GM12878 (cell line): ENCODE data around the gene CCDC178. TPM values are rescaled to one million over a fixed set of nuclear protein-coding genes. Genes with fewer than 3 reads are reported as not detected.

ENCODE experiments used
- ATAC-seq: fragments of 200-7000 bp; cut with Tn5 transposase; 3 replicates; pipeline ENCODE4 v1.9.1; 2020; ENCODE audit warnings: mild to moderate bottlenecking, moderate library complexity
- BruUV-seq: library from RNA; stranded (reverse); fragments of 400-500 nt; replicated peaks from 2 replicates; lab custom pipeline; 2021; lab: Mats Ljungman, UMichigan
- CTCF ChIA-PET: fragments of 300-600 bp; sonication (Branson Sonifier 250); formaldehyde crosslinking; extraction: SDS; loops from one replicate; lab custom pipeline; 2021; ENCODE audit warnings: inconsistent platforms; lab: Yijun Ruan, JAX
- POLR2A ChIA-PET: fragments of 350-600 bp; formaldehyde crosslinking; extraction: SDS; loops from one replicate; lab custom pipeline; 2021; ENCODE audit warnings: inconsistent platforms; lab: Charles Lee
- RAD21 ChIA-PET: fragments of 300-600 bp; sonication (Branson Sonifier 250); formaldehyde crosslinking; loops from one replicate; lab custom pipeline; 2023; ENCODE audit warnings: antibody characterized with exemption; ENCODE audit not compliant: unreplicated experiment; lab: Charles Lee
- SMC1A ChIA-PET: fragments of 300-600 bp; sonication (Branson Sonifier 250); formaldehyde crosslinking; loops from one replicate; lab custom pipeline; 2023; ENCODE audit not compliant: unreplicated experiment, uncharacterized antibody; lab: Charles Lee
- DNase-seq: peaks from one replicate; pipeline ENCODE4 v3.0.0-alpha.2; 2011; ENCODE audit warnings: low read depth, low spot score
- FAIRE-seq: peaks from 3 replicates; lab custom pipeline; 2011; peaks lifted over from hg19 to GRCh38; lab: Jason Lieb, UNC
- H2AFZ ChIP-seq: 2 replicates; pipeline ENCODE4 v1.6.0; 2011; ENCODE audit warnings: low read depth, low read length, control low read depth; ENCODE audit not compliant: control insufficient read depth
- H3K27ac ChIP-seq: 2 replicates; pipeline ENCODE4 v1.5.1; 2011; ENCODE audit warnings: control low read depth; ENCODE audit not compliant: control insufficient read depth, insufficient read depth
- H3K27me3 ChIP-seq, 2 experiments: replicated peaks in 1 of 2; 2 replicates each; pipeline versions ENCODE4 v1.6.0 to v1.6.1; 2011; ENCODE audit warnings: low read length in 1 of 2; ENCODE audit not compliant: control insufficient read depth in 2 of 2, insufficient read depth in 2 of 2
- H3K36me3 ChIP-seq, 2 experiments: 2 replicates each; pipeline ENCODE4 v1.5.1; 2011; ENCODE audit warnings: low read length in 1 of 2; ENCODE audit not compliant: control insufficient read depth in 2 of 2, insufficient read depth in 2 of 2
- H3K4me1 ChIP-seq: 2 replicates; pipeline ENCODE4 v1.6.1; 2011; ENCODE audit warnings: mild to moderate bottlenecking, low read length, moderate library complexity, mixed read lengths; ENCODE audit not compliant: control insufficient read depth, insufficient read depth
- H3K4me2 ChIP-seq: 2 replicates; pipeline ENCODE4 v1.6.0; 2011; ENCODE audit warnings: control low read depth; ENCODE audit not compliant: control insufficient read depth, insufficient read depth
- H3K4me3 ChIP-seq: fragments of 200-600 bp; sonication (generic); 2 replicates; pipeline ENCODE4 v1.5.1; 2016
- H3K79me2 ChIP-seq: 2 replicates; pipeline ENCODE4 v1.6.0; 2011; ENCODE audit warnings: low read length; ENCODE audit not compliant: control insufficient read depth, insufficient read depth
- H3K9ac ChIP-seq: 2 replicates; pipeline ENCODE4 v1.8.0; 2011; ENCODE audit warnings: low read length, control low read depth, mixed read lengths; ENCODE audit not compliant: control insufficient read depth, insufficient read depth
- H3K9me3 ChIP-seq: replicated peaks from 3 replicates; pipeline ENCODE4 v1.5.1; 2011; ENCODE audit warnings: mild to moderate bottlenecking, low read length; ENCODE audit not compliant: control insufficient read depth, insufficient read depth
- H4K20me1 ChIP-seq: 2 replicates; pipeline ENCODE4 v1.6.0; 2011; ENCODE audit not compliant: control insufficient read depth, insufficient read depth
- CBX3 ChIP-seq: fragments of 200-600 bp; sonication (generic); IDR thresholded peaks from 2 replicates; pipeline ENCODE4 v1.6.1; 2016; ENCODE audit warnings: low read depth, borderline replicate concordance
- PML ChIP-seq: IDR thresholded peaks from 2 replicates; pipeline ENCODE4 v1.6.1; 2012; ENCODE audit warnings: low read length, inconsistent platforms
- in situ Hi-C: fragments of 300-500 bp; cut with MboI; formaldehyde crosslinking; loops from 9 replicates; pipeline ENCODE4 v1.14.3; 2018; ENCODE audit warnings: mixed read lengths
- intact Hi-C: fragments of 100-400 bp; cut with micrococcal nuclease; formaldehyde crosslinking; loops from one replicate; pipeline ENCODE4 v1.14.2; 2022; ENCODE audit not compliant: unreplicated experiment
- polyA plus RNA-seq, 11 experiments: library from polyadenylated mRNA; depleted of rRNA in 4 of 11; unstranded in 6 of 11; stranded (reverse) in 5 of 11; fragments of >200 nt; fragmentation: Nextera tagmentation in 4 of 11; fragmentation: Illumina TruSeq in 1 of 11; extraction: Ambion mirVana in 4 of 11; extraction: Trizol in 1 of 11; gene quantifications; 1 replicate in 1 of 11; 2 replicates in 10 of 11; pipeline versions ENCODE4 v1.2.1 to v1.2.3, GENCODE V29; 2011 to 2016; ENCODE audit warnings: inconsistent platforms in 2 of 11, missing spikeins in 2 of 11, low read depth in 1 of 11
- total RNA-seq, 4 experiments: library from RNA; depleted of rRNA in 3 of 4; stranded (reverse); fragments of >200 nt in 3 of 4; fragmentation: Illumina TruSeq in 1 of 4; extraction: Trizol in 1 of 4; gene quantifications; 2 replicates each; pipeline versions ENCODE4 v1.2.1 to v1.2.3, GENCODE V29; 2013 to 2021
- TF ChIP-seq, protein P1 (sequence below): fragments of 450-650 bp; IDR thresholded peaks from 2 replicates; pipeline ENCODE4 v1.6.1; 2017; ENCODE audit warnings: antibody characterized with exemption, mild to moderate bottlenecking, moderate library complexity

CCDC178 gene
- total and polyA plus RNA-seq, 10 of the 15 experiments (the other 5 are each of a cell fraction or from before 2014, with no cell fraction given) = 0.04 TPM; not detected in 9

DNA sequence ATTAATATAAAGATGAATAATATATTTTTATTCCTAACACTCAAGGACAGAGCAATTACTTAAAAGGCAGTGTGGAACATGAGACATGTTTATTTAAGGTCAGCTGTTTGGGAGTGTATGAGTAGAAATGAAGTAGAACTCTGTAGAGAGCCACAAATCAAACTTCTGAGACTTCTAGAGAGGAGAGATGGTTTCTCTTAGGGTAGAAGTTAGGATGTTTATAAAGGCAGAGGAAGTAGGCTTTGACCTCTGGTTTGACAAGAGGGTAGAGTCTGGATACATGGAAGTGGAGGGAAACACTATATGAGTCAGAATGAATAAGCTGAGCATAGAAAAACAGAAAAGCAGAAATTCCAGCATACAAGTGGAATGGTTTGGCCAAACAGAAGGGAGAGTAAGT, 405.6 kb downstream of the CCDC178 start:
- Histone ChIP-seq H3K9me3 (no peaks in the 10 kb centered on the region), H3K36me3 (no peaks in the 10 kb centered on the region), H3K27me3 (no peaks in the 10 kb centered on the region), H4K20me1 (no peaks in the 10 kb centered on the region), H3K4me2 (no peak overlapping the region), H3K4me3 (no peak overlapping the region), H3K4me1 (no peaks in the 10 kb centered on the region), H3K9ac (no peak overlapping the region), H3K79me2 (no peaks in the 10 kb centered on the region), H2AFZ (no peak overlapping the region), H3K27ac (no peak overlapping the region)
- intact Hi-C loops = no loop called here
- DNase-seq (no peak), ATAC-seq (no peak), FAIRE-seq (no peak)
- CTCF ChIA-PET = no interaction called here
- in situ Hi-C loops = no loop called here
- no TSS peak for BruUV-seq
- SMC1A ChIA-PET = no interaction called here
- POLR2A ChIA-PET = no interaction called here
- TF ChIP-seq PML = no peak
- TF ChIP-seq, protein P1, sequence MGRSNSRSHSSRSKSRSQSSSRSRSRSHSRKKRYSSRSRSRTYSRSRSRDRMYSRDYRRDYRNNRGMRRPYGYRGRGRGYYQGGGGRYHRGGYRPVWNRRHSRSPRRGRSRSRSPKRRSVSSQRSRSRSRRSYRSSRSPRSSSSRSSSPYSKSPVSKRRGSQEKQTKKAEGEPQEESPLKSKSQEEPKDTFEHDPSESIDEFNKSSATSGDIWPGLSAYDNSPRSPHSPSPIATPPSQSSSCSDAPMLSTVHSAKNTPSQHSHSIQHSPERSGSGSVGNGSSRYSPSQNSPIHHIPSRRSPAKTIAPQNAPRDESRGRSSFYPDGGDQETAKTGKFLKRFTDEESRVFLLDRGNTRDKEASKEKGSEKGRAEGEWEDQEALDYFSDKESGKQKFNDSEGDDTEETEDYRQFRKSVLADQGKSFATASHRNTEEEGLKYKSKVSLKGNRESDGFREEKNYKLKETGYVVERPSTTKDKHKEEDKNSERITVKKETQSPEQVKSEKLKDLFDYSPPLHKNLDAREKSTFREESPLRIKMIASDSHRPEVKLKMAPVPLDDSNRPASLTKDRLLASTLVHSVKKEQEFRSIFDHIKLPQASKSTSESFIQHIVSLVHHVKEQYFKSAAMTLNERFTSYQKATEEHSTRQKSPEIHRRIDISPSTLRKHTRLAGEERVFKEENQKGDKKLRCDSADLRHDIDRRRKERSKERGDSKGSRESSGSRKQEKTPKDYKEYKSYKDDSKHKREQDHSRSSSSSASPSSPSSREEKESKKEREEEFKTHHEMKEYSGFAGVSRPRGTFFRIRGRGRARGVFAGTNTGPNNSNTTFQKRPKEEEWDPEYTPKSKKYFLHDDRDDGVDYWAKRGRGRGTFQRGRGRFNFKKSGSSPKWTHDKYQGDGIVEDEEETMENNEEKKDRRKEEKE = no peak
- RAD21 ChIA-PET = no interaction called here

DNA sequence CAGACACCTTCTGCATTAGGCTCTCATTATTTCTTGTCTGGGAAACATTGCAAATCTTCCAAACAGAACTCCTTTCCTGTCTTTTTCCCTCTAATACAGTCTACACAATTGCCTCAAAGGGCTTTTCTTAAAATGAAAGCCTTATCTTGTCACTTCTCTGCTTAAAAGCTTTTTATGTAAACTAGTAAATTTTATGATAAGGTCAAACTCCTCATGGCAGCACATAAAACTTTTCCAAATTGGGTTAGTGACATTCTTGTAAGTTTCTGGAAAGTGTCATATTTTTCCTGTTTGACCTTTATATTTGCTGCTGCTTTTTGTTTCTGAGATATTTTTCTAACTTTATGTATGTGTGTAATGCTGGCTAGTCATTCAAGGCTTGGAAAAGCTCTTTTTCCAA, 406.3 kb downstream of the CCDC178 start:
- Histone ChIP-seq H2AFZ (no peak overlapping the region), H3K9me3 (no peaks in the 10 kb centered on the region), H3K36me3 (no peaks in the 10 kb centered on the region), H4K20me1 (no peaks in the 10 kb centered on the region), H3K4me3 (no peak overlapping the region), H3K27ac (no peak overlapping the region), H3K4me1 (no peaks in the 10 kb centered on the region), H3K4me2 (no peak overlapping the region), H3K79me2 (no peaks in the 10 kb centered on the region), H3K27me3 (no peaks in the 10 kb centered on the region), H3K9ac (no peak overlapping the region)
- ChIA-PET SMC1A (no interaction called here), RAD21 (no interaction called here), POLR2A (no interaction called here), CTCF (no interaction called here)
- in situ Hi-C loops (no loop called here), intact Hi-C loops (no loop called here)
- ATAC-seq = no peak
- FAIRE-seq = no peak
- no peak for DNase-seq
- BruUV-seq = no TSS peak
- TF ChIP-seq CBX3 = no peak
